IMR-90 (cell line): ENCODE results near the gene CASZ1. TPM values are rescaled to one million over a fixed set of nuclear protein-coding genes. Genes with fewer than 3 reads are reported as not detected.

Experiments used
- ATAC-seq: fragments of 200-7000 bp; cut with Tn5 transposase; 2 replicates; pipeline ENCODE4 v1.9.1; 2020; ENCODE audit warnings: low read depth, mild to moderate bottlenecking, moderate library complexity
- BruUV-seq: library from RNA; stranded (reverse); fragments of 400-500 nt; replicated peaks from 2 replicates; lab custom pipeline; 2021; lab: Mats Ljungman, UMichigan
- CTCF ChIA-PET: fragments of 300-600 bp; formaldehyde crosslinking; extraction: SDS; loops from one replicate; lab custom pipeline; 2021; ENCODE audit warnings: antibody characterized with exemption; lab: Yijun Ruan, JAX
- POLR2A ChIA-PET: fragments of 300-600 bp; sonication (Branson Sonifier 250); formaldehyde crosslinking; loops from one replicate; lab custom pipeline; 2022; ENCODE audit warnings: antibody characterized with exemption; ENCODE audit not compliant: unreplicated experiment; lab: Charles Lee
- DNase-seq: peaks from one replicate; pipeline ENCODE4 v3.0.0; 2013
- H2AFZ ChIP-seq: replicated peaks from 2 replicates; pipeline ENCODE3; 2013; ENCODE audit warnings: low read length, mild to moderate bottlenecking; ENCODE audit not compliant: poor library complexity
- H2AK5ac ChIP-seq: 2 replicates; pipeline ENCODE4 v1.6.1; 2013; ENCODE audit warnings: low read depth, low read length, inconsistent platforms
- H2AK9ac ChIP-seq: replicated peaks from 2 replicates; pipeline ENCODE3; 2013; ENCODE audit warnings: mild to moderate bottlenecking, low read depth, low read length, moderate library complexity; ENCODE audit not compliant: poor library complexity
- H2BK120ac ChIP-seq: 2 replicates; pipeline ENCODE4 v1.6.1; 2013; ENCODE audit warnings: low read depth, low read length, inconsistent platforms
- H2BK15ac ChIP-seq: 3 replicates; pipeline ENCODE4 v1.6.1; 2013; ENCODE audit warnings: low read depth, low read length, inconsistent platforms
- H2BK20ac ChIP-seq: 2 replicates; pipeline ENCODE4 v1.6.1; 2013; ENCODE audit warnings: low read depth, mild to moderate bottlenecking, inconsistent platforms, low read length, moderate library complexity
- H2BK5ac ChIP-seq: 2 replicates; pipeline ENCODE4 v1.6.1; 2013; ENCODE audit warnings: mild to moderate bottlenecking, low read depth, low read length, inconsistent platforms; ENCODE audit not compliant: poor library complexity, severe bottlenecking
- H3K14ac ChIP-seq: replicated peaks from 2 replicates; pipeline ENCODE4 v1.6.1; 2013; ENCODE audit warnings: low read depth, low read length, inconsistent platforms
- H3K18ac ChIP-seq: 2 replicates; pipeline ENCODE4 v1.6.1; 2013; ENCODE audit warnings: low read depth, low read length, control low read depth
- H3K23ac ChIP-seq: 2 replicates; pipeline ENCODE4 v1.6.1; 2013; ENCODE audit warnings: low read depth, low read length, inconsistent platforms
- H3K27ac ChIP-seq: 2 replicates; pipeline ENCODE4 v1.5.1; 2013; ENCODE audit warnings: mild to moderate bottlenecking, control low read depth, low read length; ENCODE audit not compliant: insufficient read depth
- H3K27me3 ChIP-seq: 2 replicates; pipeline ENCODE4 v1.6.1; 2013; ENCODE audit warnings: low read length; ENCODE audit not compliant: control insufficient read depth, insufficient read depth
- H3K36me3 ChIP-seq: 2 replicates; pipeline ENCODE4 v1.6.1; 2013; ENCODE audit warnings: low read length, mixed read lengths; ENCODE audit not compliant: control insufficient read depth, insufficient read depth
- H3K4ac ChIP-seq: 2 replicates; pipeline ENCODE4 v1.6.1; 2013; ENCODE audit warnings: low read depth, low read length, inconsistent platforms
- H3K4me1 ChIP-seq: 2 replicates; pipeline ENCODE4 v1.6.1; 2013; ENCODE audit warnings: low read length, mixed read lengths; ENCODE audit not compliant: control insufficient read depth, insufficient read depth
- H3K4me2 ChIP-seq: 2 replicates; pipeline ENCODE4 v1.6.1; 2013; ENCODE audit warnings: low read depth, mild to moderate bottlenecking, control low read depth, low read length, moderate library complexity
- H3K4me3 ChIP-seq: 2 replicates; pipeline ENCODE4 v1.5.1; 2013; ENCODE audit warnings: low read depth, mild to moderate bottlenecking, control low read depth, low read length, moderate library complexity; ENCODE audit not compliant: insufficient read depth
- H3K56ac ChIP-seq: 2 replicates; pipeline ENCODE4 v1.6.1; 2013; ENCODE audit warnings: low read length, inconsistent platforms; ENCODE audit not compliant: insufficient read depth; ENCODE audit errors: extremely low read depth
- H3K79me1 ChIP-seq, 2 experiments: 2 replicates each; pipeline ENCODE4 v1.6.1; 2013; ENCODE audit warnings: low read length in 2 of 2, inconsistent platforms in 1 of 2, low read depth in 1 of 2
- H3K9ac ChIP-seq: 2 replicates; pipeline ENCODE4 v1.6.1; 2013; ENCODE audit warnings: low read depth, low read length, control low read depth
- H3K9me1 ChIP-seq: 2 replicates; pipeline ENCODE4 v1.6.1; 2013; ENCODE audit warnings: low read length, inconsistent platforms; ENCODE audit not compliant: insufficient read depth
- H3K9me3 ChIP-seq: 2 replicates; pipeline ENCODE4 v1.6.1; 2013; ENCODE audit warnings: low read length; ENCODE audit not compliant: control insufficient read depth, insufficient read depth
- H4K20me1 ChIP-seq: 2 replicates; pipeline ENCODE4 v1.6.1; 2013; ENCODE audit warnings: low read length, inconsistent platforms; ENCODE audit not compliant: insufficient read depth
- H4K5ac ChIP-seq: 2 replicates; pipeline ENCODE4 v1.6.1; 2013; ENCODE audit warnings: mild to moderate bottlenecking, low read depth, low read length, control low read depth
- H4K8ac ChIP-seq, 2 experiments: 2 replicates each; pipeline ENCODE4 v1.6.1; 2013; ENCODE audit warnings: low read depth in 2 of 2, low read length in 2 of 2, control low read depth in 1 of 2, inconsistent platforms in 1 of 2
- H4K91ac ChIP-seq: 2 replicates; pipeline ENCODE4 v1.6.1; 2013; ENCODE audit warnings: low read depth, low read length, inconsistent platforms; ENCODE audit not compliant: insufficient read depth
- CHD1 ChIP-seq: IDR thresholded peaks from 2 replicates; pipeline ENCODE4 v1.6.1; 2012; ENCODE audit warnings: low read depth, low read length, improper control_type of control experiment
- NFE2L2 ChIP-seq: fragments of 150-350 bp; IDR thresholded peaks from 2 replicates; pipeline ENCODE4 v1.6.1; 2016; ENCODE audit warnings: low read depth, mild to moderate bottlenecking, low read length
- POLR2A ChIP-seq: IDR thresholded peaks from 2 replicates; pipeline ENCODE4 v1.6.1; 2012; ENCODE audit warnings: mild to moderate bottlenecking, low read depth, low read length
- WGBS, 2 experiments: methylation state at CpG; one replicate each; pipeline versions ENCODE4 v1.1.5 to v1.1.7; 2013; ENCODE audit warnings: missing lambda C conversion rate in 2 of 2; ENCODE audit not compliant: insufficient read length in 1 of 2; ENCODE audit errors: extremely low coverage in 2 of 2; 5-methylcytosine and 5-hydroxymethylcytosine counted together
- dilution Hi-C: fragments of 300-500 bp; cut with HindIII; formaldehyde crosslinking; loops from one replicate; pipeline ENCODE4 v1.14.3; 2018; ENCODE audit warnings: low sequenced_read_pairs; ENCODE audit not compliant: unreplicated experiment
- in situ Hi-C: fragments of 300-500 bp; cut with MboI; formaldehyde crosslinking; loops from 3 replicates; pipeline ENCODE4 v1.14.3; 2019; ENCODE audit warnings: low sequenced_read_pairs, inconsistent platforms, mixed read lengths
- intact Hi-C: fragments of 100-400 bp; cut with micrococcal nuclease; formaldehyde crosslinking; loops from 2 replicates; pipeline ENCODE4 v1.10.0; 2022
- polyA plus RNA-seq, 3 experiments: library from polyadenylated mRNA; depleted of rRNA; stranded (reverse); fragments of >200 nt; gene quantifications; 2 replicates each; pipeline ENCODE4 v1.2.3, GENCODE V29; 2012; ENCODE audit warnings: low replicate concordance in 1 of 3
- total RNA-seq: library from RNA; depleted of rRNA; stranded (reverse); fragments of >200 nt; gene quantifications from 2 replicates; pipeline ENCODE4 v1.2.3, GENCODE V29; 2012

The CASZ1 gene
- total and polyA plus RNA-seq, 2 of the 4 experiments (the other 2 are of a cell fraction), result 0.18 to 0.24 TPM

GRCh38 chr1:10707208-10707607 is 89.2 kb downstream of the CASZ1 start:
- no peak overlapping the region for H2AK5ac ChIP-seq
- H3K4ac ChIP-seq, result no peak overlapping the region
- no peaks in the 10 kb centered on the region for H3K9me1 ChIP-seq
- ATAC-seq, result no peak
- no peak overlapping the region for H3K14ac ChIP-seq
- no peaks in the 10 kb centered on the region; the same call in 1 of the 2 replicates for H3K4me1 ChIP-seq
- ChIA-PET POLR2A (no interaction called here), CTCF (no interaction called here)
- BruUV-seq, result no TSS peak
- no peak overlapping the region for H3K23ac ChIP-seq
- in situ Hi-C loops (no loop called here), intact Hi-C loops (no loop called here), dilution Hi-C loops (no loop called here)
- no peak overlapping the region for H3K27ac ChIP-seq
- no peak overlapping the region for H2BK20ac ChIP-seq
- no peaks in the 10 kb centered on the region for H4K20me1 ChIP-seq
- H2BK15ac ChIP-seq, result no peak overlapping the region
- no peak overlapping the region for H3K4me3 ChIP-seq
- peaks cover 72% of the 10 kb centered on the region for H3K27me3 ChIP-seq
- H4K91ac ChIP-seq, result no peak overlapping the region
- H3K36me3 ChIP-seq, result no peaks in the 10 kb centered on the region
- H3K18ac ChIP-seq, result no peak overlapping the region
- no peak overlapping the region for H4K8ac ChIP-seq
- H3K4me2 ChIP-seq, result no peak overlapping the region
- no peak for DNase-seq
- 93% methylated on average over 3 of the region's 12 CpGs; no CpG with 5 or more reads in 1 of the 2 experiments for WGBS, 2 experiments
- TF ChIP-seq POLR2A, result no peak
- no peak for TF ChIP-seq NFE2L2
- no peak for TF ChIP-seq CHD1
- no peaks in the 10 kb centered on the region for H3K79me1 ChIP-seq
- H3K56ac ChIP-seq, result no peak overlapping the region
- H2AFZ ChIP-seq, result no peak overlapping the region
- H3K9ac ChIP-seq, result no peak overlapping the region
- no peak overlapping the region for H2BK5ac ChIP-seq
- H2AK9ac ChIP-seq, result no peak overlapping the region
- no peaks in the 10 kb centered on the region for H3K9me3 ChIP-seq
- no peak overlapping the region for H2BK120ac ChIP-seq
- H4K5ac ChIP-seq, result no peak overlapping the region
